Colonic mucosa (tissue), 4 donors: ENCODE data around the gene AMH. TPM values are rescaled to one million over a fixed set of nuclear protein-coding genes. Genes with fewer than 3 reads are reported as not detected.

ENCODE experiments used
- DNase-seq: peaks from one replicate; pipeline ENCODE4 v3.0.0-alpha.2; 2020
- H3K27ac ChIP-seq: fragments of 200-600 bp; one replicate; pipeline ENCODE4 v1.8.0; 2021
- H3K27me3 ChIP-seq: fragments of 200-600 bp; one replicate; pipeline ENCODE4 v1.8.0; 2021
- H3K36me3 ChIP-seq: fragments of 200-600 bp; one replicate; pipeline ENCODE4 v1.8.0; 2021
- H3K4me1 ChIP-seq: fragments of 200-600 bp; one replicate; pipeline ENCODE4 v1.8.0; 2021; ENCODE audit warnings: mild to moderate bottlenecking
- H3K4me3 ChIP-seq: fragments of 200-600 bp; one replicate; pipeline ENCODE4 v1.8.0; 2021
- H3K9ac ChIP-seq, 2 donors: one replicate each; pipeline ENCODE4 v1.7.0; 2013; ENCODE audit warnings: control low read depth in 2 of 2, low read depth in 2 of 2, low read length in 2 of 2
- H3K9me3 ChIP-seq: fragments of 200-600 bp; one replicate; pipeline ENCODE4 v1.8.0; 2021
- CTCF ChIP-seq: fragments of 200-600 bp; IDR thresholded peaks from one replicate; pipeline ENCODE4 v1.8.0; 2022; ENCODE audit warnings: antibody characterized with exemption, mild to moderate bottlenecking
- intact Hi-C: fragments of 100-400 bp; cut with DNase I; formaldehyde crosslinking; loops from one replicate; pipeline ENCODE4 v1.14.1; 2022
- microRNA-seq: library from miRNA; unstranded; fragments of <30 nt; microRNA quantifications from one replicate; pipeline ENCODE4, GENCODE V29; 2019
- total RNA-seq, 2 donors: library from RNA; stranded (reverse); fragmentation: NEBNext Ultra II Directional in 1 of 2; extraction: Animal tissue kit (Norgen Biotek cat#: 25700) in 1 of 2; gene quantifications; one replicate each; pipeline ENCODE4 v1.2.1, GENCODE V29; 2021
- donor health status: healthy.
- donor health status: DM: no; HTN: no; CAD: no.
- donor health status: DM: no; HTN: no; CAD: no.

Gene AMH
- total RNA-seq, 2 donors from 2014 or later, result 0.90 to 5.1 TPM

GRCh38 chr19:2294687-2295335 is 45.7 kb downstream of the AMH start:
- Histone ChIP-seq H3K27me3 (peaks cover 21% of the 10 kb centered on the region), H3K36me3 (no peaks in the 10 kb centered on the region), H3K4me3 (no peak overlapping the region), H3K9me3 (no peaks in the 10 kb centered on the region), H3K9ac (no peak overlapping the region), H3K27ac (no peak overlapping the region), H3K4me1 (peaks cover 11% of the 10 kb centered on the region)
- no peak for TF ChIP-seq CTCF
- no peak for DNase-seq
- intact Hi-C loops, result no loop called here

- Histone ChIP-seq H3K4me3 (no peak overlapping the region), H3K9me3 (no peaks in the 10 kb centered on the region), H3K4me1 (peaks cover 1% of the 10 kb centered on the region), H3K27ac (no peak overlapping the region), H3K36me3 (no peaks in the 10 kb centered on the region), H3K9ac (no peak overlapping the region), H3K27me3 (peaks cover 7% of the 10 kb centered on the region)
- no peak for TF ChIP-seq CTCF
- no peak for DNase-seq
- intact Hi-C loops, result no loop called here
Observed at GRCh38 chr19:2296141-2296540, 47.0 kb downstream of the AMH start.

- no peak overlapping the region for H3K4me3 ChIP-seq
- no peaks in the 10 kb centered on the region for H3K9me3 ChIP-seq
- H3K27ac ChIP-seq, result no peak overlapping the region
- intact Hi-C loops, result no loop called here
- H3K27me3 ChIP-seq, result peaks cover 7% of the 10 kb centered on the region
- no peaks in the 10 kb centered on the region for H3K4me1 ChIP-seq
- no peak for TF ChIP-seq CTCF
- H3K9ac ChIP-seq, result no peak overlapping the region
- H3K36me3 ChIP-seq, result no peaks in the 10 kb centered on the region
- no peak for DNase-seq
Observed at GRCh38 chr19:2300533-2300932, 51.4 kb downstream of the AMH start.

Small RNA genes lying within 50 kb of the gene (microRNA-seq; reads per million reads assigned to microRNA genes)
- gene MIR1227 (3.9 reads per million), gene MIR4321 (not detected)

Other genes with a start within 250 kb of the AMH start
- gene BTBD2, start 233.6 kb upstream of the AMH start, total RNA-seq, result 10 to 100 TPM; 74.5 to 81.5 TPM
- 100 to 1,000 TPM; 358 to 589 TPM for gene MKNK2, start 198.1 kb upstream of the AMH start, total RNA-seq
- gene MOB3A, start 153.0 kb upstream of the AMH start, total RNA-seq, result 10 to 100 TPM; 40.0 to 40.5 TPM
- gene IZUMO4, start 152.4 kb upstream of the AMH start, total RNA-seq, result 1 to 10 TPM; 2.1 to 4.5 TPM
- gene AP3D1, start 97.8 kb upstream of the AMH start, total RNA-seq, result 100 to 1,000 TPM; 105 to 137 TPM
- 10 to 100 TPM; 31.5 to 52.0 TPM for gene DOT1L, start 85.4 kb upstream of the AMH start, total RNA-seq
- 100 to 1,000 TPM; 176 to 238 TPM for gene PLEKHJ1, start 13.0 kb upstream of the AMH start, total RNA-seq
- 10 to 100 TPM; 60.9 to 99.8 TPM for gene SF3A2, start 12.5 kb upstream of the AMH start, total RNA-seq
- gene JSRP1, start 7.1 kb downstream of the AMH start, total RNA-seq, result 1 to 10 TPM in 1 of 2 donors, under 1 TPM in 1; 0.64 to 1.3 TPM
- gene PEAK3, start 32.9 kb downstream of the AMH start, total RNA-seq, result under 1 TPM; 0.29 to 0.72 TPM
- gene LINGO3, start 58.8 kb downstream of the AMH start, total RNA-seq, result under 1 TPM in 1 of 2 donors, not detected in 1; 0.58 TPM
- 100 to 1,000 TPM in 1 of 2 donors, 10 to 100 TPM in 1; 99.0 to 185 TPM for gene LSM7, start 79.3 kb downstream of the AMH start, total RNA-seq
- gene SPPL2B, start 79.4 kb downstream of the AMH start, total RNA-seq, result 100 to 1,000 TPM; 108 to 206 TPM
- gene TMPRSS9, start 110.9 kb downstream of the AMH start, total RNA-seq, result under 1 TPM in 1 of 2 donors, not detected in 1; 0.25 TPM
- gene TIMM13, start 178.3 kb downstream of the AMH start, total RNA-seq, result 100 to 1,000 TPM; 100 to 252 TPM
- gene LMNB2, start 207.6 kb downstream of the AMH start, total RNA-seq, result 100 to 1,000 TPM in 1 of 2 donors, 10 to 100 TPM in 1; 35.6 to 186 TPM
- 10 to 100 TPM; 17.5 to 21.6 TPM for gene GADD45B, start 226.8 kb downstream of the AMH start, total RNA-seq